Measurements from ENCODE around the gene PRSS3.
"Not testable (repeated sequence)": the region's sequence is repeated elsewhere in the genome, so short reads cannot be mapped to it uniquely, and the experiment has no call there.

Gene PRSS3

DNA sequence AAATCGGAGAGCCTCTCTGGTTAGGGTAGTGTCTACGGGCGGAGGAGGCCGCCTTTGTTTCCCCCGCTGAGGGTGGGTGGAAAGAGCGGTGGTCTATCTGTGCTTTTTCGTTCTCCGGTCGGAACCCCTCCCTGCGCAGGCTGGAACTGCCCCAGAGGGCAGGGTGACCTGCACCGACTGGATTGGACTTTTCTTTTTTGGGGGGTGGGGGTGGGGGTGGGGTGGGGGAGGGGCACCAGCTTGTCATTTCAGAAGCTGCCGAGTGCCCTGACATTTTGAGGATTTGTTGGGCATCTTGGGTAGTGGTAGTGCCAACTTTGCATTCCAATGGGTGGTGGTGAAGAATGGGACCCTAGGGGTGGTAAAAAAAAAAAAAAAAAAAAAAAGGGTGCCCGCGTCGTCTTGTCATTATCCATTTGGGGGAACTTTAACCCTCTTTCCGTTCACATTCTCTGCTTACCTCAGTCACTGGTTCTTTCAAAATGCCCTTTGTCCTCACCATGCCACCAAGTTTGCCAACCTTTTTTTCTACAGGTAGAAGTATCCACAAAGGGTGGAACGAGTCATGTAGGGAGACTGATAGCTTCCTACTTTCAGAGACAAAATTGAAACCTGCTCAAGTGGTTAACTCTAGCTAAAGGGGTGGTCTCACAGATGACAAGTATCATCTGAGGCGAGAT is 22.9 kb downstream of the PRSS3 start:
- DNase-seq (ENCODE audit: insufficient read length, low spot score) (no peak), FAIRE-seq (peak; percentile 69)
- TF ChIP-seq POLR2A (IDR thresholded peaks at IDR 0.05; ENCODE audit: low read depth, low read length) = no peak

DNA sequence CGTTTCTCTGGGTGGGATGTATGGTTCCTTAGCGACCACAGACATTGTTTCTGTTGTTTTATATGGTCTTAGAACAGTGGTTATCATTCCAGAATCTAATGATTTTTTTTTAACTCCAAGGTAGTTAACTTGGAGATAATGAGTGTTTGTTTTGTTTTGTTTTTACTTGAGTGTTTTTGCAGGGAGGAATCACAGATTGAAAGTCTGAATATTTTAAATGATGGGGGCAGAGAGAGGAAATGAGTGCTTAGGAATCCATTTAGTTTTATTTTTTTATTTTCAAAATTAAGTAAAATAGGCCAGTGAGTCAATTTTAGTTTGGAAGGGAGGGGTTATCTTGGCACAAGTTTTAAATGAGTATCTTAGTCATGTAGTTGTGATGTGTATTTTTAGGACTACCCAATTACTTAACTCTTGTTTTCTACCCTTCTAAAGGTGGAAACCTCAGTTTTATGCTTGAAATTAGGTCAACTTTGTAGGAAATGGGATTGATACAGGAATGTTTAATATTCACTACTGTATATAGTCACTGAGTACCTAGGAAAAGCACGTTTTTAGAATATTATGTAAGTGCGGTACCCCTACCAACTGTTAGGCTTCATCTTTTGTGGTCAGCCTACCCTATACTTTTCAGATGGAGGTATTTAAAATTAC is 23.6 kb downstream of the PRSS3 start:
- DNase-seq (ENCODE audit: insufficient read length, low spot score) (no peak), FAIRE-seq (no peak)
- TF ChIP-seq POLR2A (IDR thresholded peaks at IDR 0.05; ENCODE audit: low read depth, low read length) = no peak

DNA sequence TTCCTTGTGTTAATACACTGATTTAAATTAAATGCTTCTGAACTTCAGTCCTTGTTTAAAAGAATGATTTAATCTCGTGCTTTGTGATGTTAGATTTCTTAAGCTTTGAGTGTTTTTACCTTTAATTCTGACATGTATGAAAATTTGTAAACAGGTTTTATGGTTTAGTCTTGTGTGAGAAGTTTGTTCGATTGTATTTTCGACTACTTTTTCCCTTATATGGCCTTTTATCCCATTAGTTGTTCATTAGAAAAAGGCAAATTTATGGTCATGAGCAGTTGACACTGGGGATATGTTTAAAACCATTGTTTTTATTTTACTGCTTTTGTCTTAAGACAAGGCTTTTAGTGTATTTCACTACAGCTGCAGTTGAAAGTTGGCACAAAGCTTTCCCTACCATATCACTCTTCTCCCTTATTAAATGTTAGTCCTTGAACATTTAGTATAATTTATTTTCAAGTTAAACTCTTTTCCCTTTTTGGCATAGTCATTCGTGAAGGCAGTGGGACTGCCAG is 24.9 kb downstream of the PRSS3 start:
- no peak for FAIRE-seq
- TF ChIP-seq POLR2A (IDR thresholded peaks at IDR 0.05; ENCODE audit: low read depth, low read length) = no peak
- no peak for DNase-seq (ENCODE audit: insufficient read length, low spot score)

DNA sequence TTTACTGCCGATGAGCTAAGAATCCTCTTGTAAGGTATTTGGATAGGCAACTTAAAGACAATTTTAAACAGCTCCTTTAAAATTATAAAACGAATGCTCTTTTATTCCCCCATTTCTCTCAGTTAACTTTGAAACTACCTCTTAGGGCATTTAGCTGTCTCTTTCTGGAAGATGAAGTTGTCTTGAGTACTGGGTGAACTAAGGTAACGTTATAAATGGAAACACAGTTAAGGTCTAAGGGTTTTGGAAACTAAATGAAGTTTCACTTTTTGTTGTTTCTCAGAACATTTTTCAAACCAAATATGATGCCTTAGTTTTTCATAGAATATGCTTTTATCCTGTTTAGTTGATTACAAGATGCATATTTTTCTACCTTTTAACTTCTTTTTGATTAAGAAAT is 28.4 kb downstream of the PRSS3 start:
- FAIRE-seq = no peak
- DNase-seq (ENCODE audit: insufficient read length, low spot score) = no peak
- TF ChIP-seq POLR2A (IDR thresholded peaks at IDR 0.05; ENCODE audit: low read depth, low read length) = no peak

DNA sequence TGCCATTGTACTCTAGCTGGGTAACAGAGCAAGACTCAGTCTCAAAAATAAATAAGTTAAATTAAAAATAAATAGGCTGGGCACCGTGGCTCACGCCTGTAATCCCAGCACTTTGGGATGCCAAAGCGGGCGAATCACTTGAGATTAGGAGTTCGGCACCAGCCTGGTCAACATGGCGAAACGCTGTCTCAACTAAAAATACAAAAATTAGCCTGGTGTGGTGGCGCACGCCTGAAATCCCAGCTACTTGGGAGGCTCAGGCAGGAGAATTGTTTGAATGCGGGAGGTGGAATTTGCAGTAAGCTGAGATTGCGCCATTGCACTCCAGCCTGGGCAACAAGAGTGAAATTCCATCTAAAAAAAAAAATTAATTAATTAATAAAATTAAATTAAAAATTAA is 31.9 kb downstream of the PRSS3 start:
- DNase-seq (ENCODE audit: insufficient read length, low spot score); FAIRE-seq: not testable (repeated sequence)

DNA sequence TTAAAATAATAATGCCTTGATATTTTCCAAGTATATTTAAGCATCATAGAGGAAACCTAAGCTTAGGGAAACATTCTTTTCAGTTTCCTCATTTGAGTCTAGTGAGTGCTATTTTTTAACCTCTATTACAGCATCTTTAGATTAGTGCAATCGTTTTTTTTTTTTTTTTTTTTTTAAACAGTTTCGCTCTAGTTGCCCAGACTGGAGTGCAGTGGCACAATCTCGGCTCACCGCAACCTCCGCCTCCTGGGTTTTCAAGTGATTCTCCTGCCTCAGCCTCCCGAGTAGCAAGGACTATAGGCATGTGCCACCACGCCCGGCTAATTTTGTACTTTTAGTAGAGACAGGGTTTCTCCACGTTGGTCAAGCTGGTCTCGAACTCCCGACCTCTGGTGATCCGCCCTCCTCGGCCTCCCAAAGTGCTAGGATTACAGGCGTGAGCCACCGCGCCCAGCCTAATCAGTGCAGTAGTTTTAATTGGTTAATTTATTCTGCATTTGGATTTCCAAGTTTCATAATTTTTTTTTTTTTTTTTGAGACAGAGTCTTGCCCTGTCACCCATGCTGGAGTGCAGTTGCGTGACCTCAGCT is 34.4 kb downstream of the PRSS3 start:
- not testable (repeated sequence) for FAIRE-seq; DNase-seq (ENCODE audit: insufficient read length, low spot score)

DNA sequence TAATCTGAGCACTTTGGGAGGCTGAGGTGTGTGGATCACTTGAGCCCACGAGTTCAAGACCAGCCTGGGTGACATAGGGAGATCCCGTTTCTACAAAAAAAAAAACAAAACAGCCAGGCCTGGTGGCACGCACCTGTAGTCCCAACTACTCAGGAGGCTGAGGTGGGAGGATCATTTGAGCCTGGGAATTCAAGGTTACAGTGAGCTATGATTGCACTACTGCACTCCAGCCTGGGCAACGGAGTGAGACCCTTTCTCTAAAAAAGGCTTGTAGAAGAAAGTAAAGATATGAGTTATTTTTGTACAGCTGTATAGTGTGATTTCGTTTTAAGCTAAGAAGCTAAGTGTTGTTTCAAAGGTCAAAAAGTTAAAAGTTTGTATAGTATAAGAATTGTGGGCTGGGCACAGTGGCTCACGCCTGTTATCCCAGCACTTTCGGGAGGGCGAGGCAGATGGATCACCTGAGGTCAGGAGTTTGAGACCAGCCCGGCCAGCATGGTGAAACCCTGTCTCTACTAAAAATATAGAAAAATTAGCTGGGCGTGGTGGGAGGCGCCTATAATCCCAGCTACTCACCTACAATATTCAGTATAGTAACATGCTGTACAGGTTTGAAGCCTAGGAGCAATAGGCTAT is 40.4 kb downstream of the PRSS3 start:
- TF ChIP-seq POLR2A (IDR thresholded peaks at IDR 0.05; ENCODE audit: low read depth, low read length) = no peak
- no peak for DNase-seq (ENCODE audit: insufficient read length, low spot score)
- FAIRE-seq = no peak

DNA sequence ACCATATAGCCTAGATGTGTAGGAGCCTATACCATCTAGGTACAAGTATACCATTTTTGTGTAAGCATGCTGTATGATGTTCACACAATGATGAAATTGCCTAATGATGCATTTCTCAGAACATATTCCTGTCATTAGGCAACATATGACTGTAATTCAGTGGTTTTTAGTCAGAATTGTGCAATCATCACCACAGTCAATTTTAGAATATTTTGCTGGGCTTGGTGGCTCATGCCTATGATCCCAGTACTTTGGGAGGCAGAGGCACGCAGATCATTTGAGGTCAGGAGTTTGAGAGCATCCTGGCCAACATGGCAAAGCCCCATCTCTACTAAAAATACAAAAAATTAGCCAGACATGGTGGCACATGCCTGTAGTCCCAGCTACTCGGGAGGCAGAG is 40.9 kb downstream of the PRSS3 start:
- FAIRE-seq = peak; percentile 55

DNA sequence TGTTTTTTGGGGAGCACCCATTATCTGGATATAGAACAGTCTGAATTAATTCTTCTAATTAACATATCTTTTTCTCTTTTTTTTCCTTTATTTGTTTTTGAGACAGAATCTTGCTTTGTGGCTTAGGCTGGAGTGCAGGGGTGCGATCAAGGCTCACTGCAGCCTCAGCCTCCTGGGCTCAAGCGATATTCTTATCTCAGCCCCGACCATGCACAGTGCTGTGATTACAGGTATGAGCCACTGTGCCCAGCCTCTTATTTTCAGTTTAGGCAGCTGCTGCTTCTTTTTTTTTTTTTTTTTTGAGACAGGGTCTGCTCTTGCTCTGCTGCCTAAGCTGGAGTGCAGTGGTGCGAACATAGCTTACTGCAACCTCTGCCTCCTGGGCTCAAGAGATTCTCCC is 41.8 kb downstream of the PRSS3 start:
- no peak for FAIRE-seq

More for the DNA sequence above, 40.9 kb downstream of the PRSS3 start:
- DNase-seq (ENCODE audit: insufficient read length, low spot score) = not testable (repeated sequence)

DNA sequence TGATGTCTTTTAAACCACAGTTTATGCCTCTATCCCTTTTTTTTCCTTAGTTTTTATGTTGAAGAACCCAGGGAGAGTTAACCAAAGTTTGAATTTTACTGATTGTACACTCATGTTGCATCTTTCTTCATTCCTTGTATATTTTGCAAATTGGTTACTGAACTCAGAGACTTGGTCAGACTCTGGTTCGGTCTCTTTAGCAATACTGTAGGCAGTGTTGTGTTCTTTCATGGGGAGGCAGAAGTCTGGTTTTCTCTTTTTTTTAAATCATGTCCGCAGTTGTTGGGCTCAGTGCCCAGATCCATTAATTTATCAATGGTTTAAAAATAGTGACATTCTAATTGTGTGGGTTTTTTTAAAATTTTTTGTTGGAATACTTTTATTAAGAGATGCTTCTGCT is 45.0 kb downstream of the PRSS3 start:
- DNase-seq (ENCODE audit: insufficient read length, low spot score) = no peak
- no peak for FAIRE-seq
- TF ChIP-seq POLR2A (IDR thresholded peaks at IDR 0.05; ENCODE audit: low read depth, low read length) = no peak

More for the DNA sequence above, 41.8 kb downstream of the PRSS3 start:
- TF ChIP-seq POLR2A (IDR thresholded peaks at IDR 0.05; ENCODE audit: low read depth, low read length) = no peak
- no peak for DNase-seq (ENCODE audit: insufficient read length, low spot score)

DNA sequence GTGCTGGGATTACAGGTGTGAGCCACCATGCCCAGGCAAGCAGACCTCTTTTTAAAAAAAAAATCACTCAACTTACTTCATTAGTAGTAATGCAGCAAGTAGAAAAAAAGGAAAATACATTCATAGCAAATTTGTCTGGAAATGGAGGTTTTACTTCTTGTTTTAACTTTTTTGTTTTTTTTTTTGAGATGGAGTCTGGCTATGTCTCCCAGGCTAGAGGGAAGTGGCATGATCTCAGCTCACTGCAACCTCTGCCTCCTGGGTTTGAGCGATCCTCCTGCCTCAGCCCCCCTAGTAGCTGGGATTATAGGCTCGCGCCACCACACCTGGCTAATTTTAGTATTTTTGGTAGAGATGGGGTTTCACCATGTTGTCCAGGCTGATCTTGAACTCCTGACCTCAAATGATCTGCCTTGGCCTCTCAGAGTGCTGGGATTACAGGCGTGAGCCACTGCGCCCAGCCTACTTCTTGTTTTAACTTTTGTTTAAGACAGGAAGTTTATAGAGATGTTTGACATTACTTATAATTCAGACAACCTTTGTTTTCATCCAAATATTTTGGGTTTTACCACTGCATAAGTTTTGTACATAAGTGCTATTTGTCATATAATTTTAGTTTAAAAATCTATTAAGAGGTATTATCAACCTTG is 48.1 kb downstream of the PRSS3 start:
- DNase-seq (ENCODE audit: insufficient read length, low spot score) = no peak
- FAIRE-seq = no peak
- no peak for TF ChIP-seq POLR2A (IDR thresholded peaks at IDR 0.05; ENCODE audit: low read depth, low read length)

DNA sequence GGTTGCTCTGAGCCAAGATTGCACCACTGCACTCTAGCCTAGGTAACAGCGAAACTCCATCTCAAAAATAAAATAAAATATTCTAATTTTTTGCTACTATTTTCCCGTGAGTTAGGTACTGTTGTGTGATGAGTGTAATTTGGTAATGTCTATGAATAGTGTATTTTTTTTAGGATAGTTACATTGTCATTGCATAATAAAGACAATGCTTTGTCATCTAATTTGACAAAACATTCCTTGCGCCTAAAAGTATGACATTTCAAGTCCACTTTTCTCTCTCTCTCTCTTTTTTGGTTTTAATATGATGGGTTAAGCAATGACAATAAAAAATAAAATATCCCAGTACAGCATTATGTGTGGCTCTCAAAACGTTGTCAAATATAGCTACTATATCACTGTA is 50.9 kb downstream of the PRSS3 start:
- TF ChIP-seq POLR2A (IDR thresholded peaks at IDR 0.05; ENCODE audit: low read depth, low read length) = no peak
- FAIRE-seq (no peak), DNase-seq (ENCODE audit: insufficient read length, low spot score) (no peak)

DNA sequence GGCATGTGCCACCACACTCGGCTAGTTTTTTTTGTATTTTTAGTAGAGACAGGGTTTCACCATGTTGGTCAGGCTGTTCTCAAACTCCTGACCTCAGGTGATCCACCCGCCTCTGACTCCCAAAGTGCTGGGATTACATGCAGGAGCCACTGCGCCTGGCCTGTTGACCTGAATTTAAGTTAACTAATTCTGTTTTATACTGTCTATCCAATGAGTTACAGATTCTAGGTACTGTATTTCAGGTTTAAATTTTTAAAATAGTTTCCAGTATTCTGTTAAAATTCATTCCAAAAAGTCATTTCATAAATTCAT is 52.5 kb downstream of the PRSS3 start:
- DNase-seq (ENCODE audit: insufficient read length, low spot score); FAIRE-seq: not testable (repeated sequence)

All from H54 (cell line).